ENCODE data around the gene PAH. TPM values are rescaled to one million over a fixed set of nuclear protein-coding genes. Genes with fewer than 3 reads are reported as not detected.

PAH gene
- total and polyA plus RNA-seq, 2 of the 13 experiments (the other 11 are each of a cell fraction or from before 2014, with no cell fraction given): 192 to 451 TPM

- DNase-seq (ENCODE audit: low spot score): no peak
- POLR2A ChIA-PET: no interaction called here
- Histone ChIP-seq H3K27me3 (ENCODE audit: control insufficient read depth in 1 of 2, insufficient read depth in 2 of 2, low read length in 2 of 2) (peaks cover 0 to 8% of the 10 kb centered on the region in 2 experiments; a peak in 2 of 5 replicates), H3K79me2 (ENCODE audit: insufficient read depth, low read length) (no peaks in the 10 kb centered on the region), H2AFZ (ENCODE audit: low read length) (no peak overlapping the region), H3K4me2 (ENCODE audit: low read depth, low read length) (no peak overlapping the region), H4K20me1 (ENCODE audit: insufficient read depth, low read length) (no peaks in the 10 kb centered on the region), H3K4me1 (ENCODE audit: insufficient read depth, low read length) (no peaks in the 10 kb centered on the region), H3K9me3 (ENCODE audit: low read length) (no peaks in the 10 kb centered on the region), H3K27ac (ENCODE audit: extremely low read length, insufficient read depth, low read length) (no peak overlapping the region), H3K9ac (ENCODE audit: insufficient read depth, low read depth, low read length) (no peak overlapping the region), H3K36me3 (replicated peaks in 1 of 2; ENCODE audit: control insufficient read depth in 1 of 2, insufficient read depth in 2 of 2, low read length in 2 of 2) (no peaks in the 10 kb centered on the region), H3K4me3 (replicated peaks in 1 of 3; ENCODE audit: insufficient read depth in 1 of 3, low read depth in 2 of 3, low read length in 3 of 3) (no peak overlapping the region)
- no peak for TF ChIP-seq ZC3H4 (CRISPR knock-in tag; IDR thresholded peaks at IDR 0.05; ENCODE audit: borderline replicate concordance)
- no peak for TF ChIP-seq DPF2 (CRISPR knock-in tag; IDR thresholded peaks at IDR 0.05; ENCODE audit: borderline replicate concordance, low read depth)
- TF ChIP-seq ZFP1 (CRISPR knock-in tag; IDR thresholded peaks at IDR 0.05): no peak
- peak; percentile 29; the same call in 1 of the 2 replicates for TF ChIP-seq SRF (IDR thresholded peaks at IDR 0.05; ENCODE audit: low read depth, low read length)
- TF ChIP-seq KDM6A (CRISPR knock-in tag; IDR thresholded peaks at IDR 0.05; ENCODE audit: low read depth): no peak
- TF ChIP-seq HDAC2 (CRISPR knock-in tag; IDR thresholded peaks at IDR 0.05): no peak
- no peak for TF ChIP-seq ZNF883 (CRISPR knock-in tag; IDR thresholded peaks at IDR 0.05; ENCODE audit: not compliant biosample characterization)
- FAIRE-seq: no peak
- intact Hi-C loops (cut with micrococcal nuclease; ENCODE audit: unreplicated experiment): no loop called here
- ATAC-seq: no peak
- in situ Hi-C loops (cut with HindIII; ENCODE audit: extremely low pct_ligation_motif_present, low pct_unique_long_range_greater_than_20kb): no loop called here
- CTCF ChIA-PET (ENCODE audit: low intra/inter-chr PET ratio, low total read pairs): no interaction called here
- no TSS peak for BruUV-seq (replicated peaks)
These were observed 116.5 kb downstream of the PAH start for GRCh38 chr12:102800565-102800964.

- POLR2A ChIA-PET: no interaction called here
- DNase-seq (ENCODE audit: low spot score) (no peak), FAIRE-seq (no peak), ATAC-seq (no peak)
- H3K27me3 ChIP-seq (ENCODE audit: control insufficient read depth in 1 of 2, insufficient read depth in 2 of 2, low read length in 2 of 2): peaks cover 0 to 8% of the 10 kb centered on the region in 2 experiments; a peak in 2 of 5 replicates
- no peak overlapping the region for H3K4me2 ChIP-seq (ENCODE audit: low read depth, low read length)
- no peaks in the 10 kb centered on the region for H3K36me3 ChIP-seq (replicated peaks in 1 of 2; ENCODE audit: control insufficient read depth in 1 of 2, insufficient read depth in 2 of 2, low read length in 2 of 2)
- H3K9ac ChIP-seq (ENCODE audit: insufficient read depth, low read depth, low read length): no peak overlapping the region
- no peak overlapping the region for H2AFZ ChIP-seq (ENCODE audit: low read length)
- no peak overlapping the region for H3K4me3 ChIP-seq (replicated peaks in 1 of 3; ENCODE audit: insufficient read depth in 1 of 3, low read depth in 2 of 3, low read length in 3 of 3)
- no peak overlapping the region for H3K27ac ChIP-seq (ENCODE audit: extremely low read length, insufficient read depth, low read length)
- CTCF ChIA-PET (ENCODE audit: low intra/inter-chr PET ratio, low total read pairs): no interaction called here
- no TSS peak for BruUV-seq (replicated peaks)
- no peaks in the 10 kb centered on the region for H3K9me3 ChIP-seq (ENCODE audit: low read length)
- no peaks in the 10 kb centered on the region for H4K20me1 ChIP-seq (ENCODE audit: insufficient read depth, low read length)
- 23% methylated on average over 4 of the region's 9 CpGs for WGBS (ENCODE audit: low lambda C conversion rate)
- intact Hi-C loops (cut with micrococcal nuclease; ENCODE audit: unreplicated experiment): no loop called here
- H3K4me1 ChIP-seq (ENCODE audit: insufficient read depth, low read length): no peaks in the 10 kb centered on the region
- TF ChIP-seq ZNF644 (CRISPR knock-in tag; IDR thresholded peaks at IDR 0.05; ENCODE audit: low read depth) (no peak), HDAC2 (CRISPR knock-in tag; IDR thresholded peaks at IDR 0.05) (no peak), ZNF468 (CRISPR knock-in tag; IDR thresholded peaks at IDR 0.05) (no peak), BCL3 (CRISPR knock-in tag; IDR thresholded peaks at IDR 0.05) (no peak), SMARCE1 (IDR thresholded peaks at IDR 0.05; ENCODE audit: borderline replicate concordance) (no peak), ZFYVE20 (CRISPR knock-in tag; IDR thresholded peaks at IDR 0.05; ENCODE audit: borderline replicate concordance, low read depth) (no peak), ZNF138 (CRISPR knock-in tag; IDR thresholded peaks at IDR 0.05; ENCODE audit: low read depth) (no peak), ZNF451 (CRISPR knock-in tag; IDR thresholded peaks at IDR 0.05) (no peak), ELK4 (CRISPR knock-in tag; IDR thresholded peaks at IDR 0.05; ENCODE audit: borderline replicate concordance) (no peak)
- in situ Hi-C loops (cut with HindIII; ENCODE audit: extremely low pct_ligation_motif_present, low pct_unique_long_range_greater_than_20kb): no loop called here
- no peaks in the 10 kb centered on the region for H3K79me2 ChIP-seq (ENCODE audit: insufficient read depth, low read length)
These were observed 117.8 kb downstream of the PAH start for GRCh38 chr12:102799229-102799628.

Measured in HepG2 (cell line).